Uterus (tissue), 2 donors: ENCODE results near the gene CYP3A5.

ENCODE experiments used
- POLR2A ChIP-seq, 2 donors: fragments of 450-650 bp; IDR thresholded peaks; one replicate each; pipeline ENCODE4 v1.6.1; 2016; ENCODE audit warnings: antibody characterized with exemption in 2 of 2, mild to moderate bottlenecking in 1 of 2, moderate library complexity in 1 of 2
- TF ChIP-seq, protein P1 (sequence below), 4 experiments: fragments of 200-600 bp in 2 of 4; fragments of 450-650 bp in 2 of 4; sonication (generic) in 2 of 4; IDR thresholded peaks; one replicate each; pipeline ENCODE4 v1.5.1; 2016 to 2019; ENCODE audit warnings: antibody characterized with exemption in 4 of 4, mild to moderate bottlenecking in 2 of 4, moderate library complexity in 1 of 4

DNA sequence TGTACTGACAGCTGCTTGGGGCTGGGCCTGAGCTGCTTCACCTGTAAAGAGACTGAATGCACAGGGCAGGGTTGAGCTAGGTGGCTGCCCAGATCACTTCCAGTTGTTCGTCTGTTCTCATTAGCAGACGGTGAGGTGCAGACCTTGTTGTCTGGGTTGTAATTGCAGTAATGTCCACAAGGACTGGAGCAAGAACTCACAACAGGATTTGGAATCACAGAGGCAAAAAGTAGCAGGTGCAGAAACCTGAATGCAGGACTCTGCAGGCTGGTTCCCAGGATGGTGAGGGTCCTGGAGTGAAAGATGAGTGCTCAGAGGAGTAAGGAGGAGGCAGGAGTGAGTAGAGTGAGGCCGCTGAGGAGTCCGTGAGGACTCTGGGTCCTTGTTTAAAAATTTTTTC lies 53.8 kb downstream of the CYP3A5 start:
- no peak for TF ChIP-seq POLR2A (IDR thresholded peaks at IDR 0.05)
- TF ChIP-seq, protein P1, sequence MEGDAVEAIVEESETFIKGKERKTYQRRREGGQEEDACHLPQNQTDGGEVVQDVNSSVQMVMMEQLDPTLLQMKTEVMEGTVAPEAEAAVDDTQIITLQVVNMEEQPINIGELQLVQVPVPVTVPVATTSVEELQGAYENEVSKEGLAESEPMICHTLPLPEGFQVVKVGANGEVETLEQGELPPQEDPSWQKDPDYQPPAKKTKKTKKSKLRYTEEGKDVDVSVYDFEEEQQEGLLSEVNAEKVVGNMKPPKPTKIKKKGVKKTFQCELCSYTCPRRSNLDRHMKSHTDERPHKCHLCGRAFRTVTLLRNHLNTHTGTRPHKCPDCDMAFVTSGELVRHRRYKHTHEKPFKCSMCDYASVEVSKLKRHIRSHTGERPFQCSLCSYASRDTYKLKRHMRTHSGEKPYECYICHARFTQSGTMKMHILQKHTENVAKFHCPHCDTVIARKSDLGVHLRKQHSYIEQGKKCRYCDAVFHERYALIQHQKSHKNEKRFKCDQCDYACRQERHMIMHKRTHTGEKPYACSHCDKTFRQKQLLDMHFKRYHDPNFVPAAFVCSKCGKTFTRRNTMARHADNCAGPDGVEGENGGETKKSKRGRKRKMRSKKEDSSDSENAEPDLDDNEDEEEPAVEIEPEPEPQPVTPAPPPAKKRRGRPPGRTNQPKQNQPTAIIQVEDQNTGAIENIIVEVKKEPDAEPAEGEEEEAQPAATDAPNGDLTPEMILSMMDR (IDR thresholded peaks at IDR 0.05): no peak
